RPMI7951 (cell line): ENCODE results near the gene ZNF213. TPM values are rescaled to one million over a fixed set of nuclear protein-coding genes. Genes with fewer than 3 reads are reported as not detected.

Source experiments
- total RNA-seq: library from RNA; depleted of rRNA; stranded (reverse); fragments of >200 nt; shearing (Covaris generic); gene quantifications from 2 replicates; pipeline ENCODE4 v1.2.3, GENCODE V29; 2014; rRNA removed

Gene ZNF213
- total RNA-seq, 1 experiment from 2014 or later, result 2.0 TPM

Other genes starting within 250 kb of the ZNF213 start
- gene FLYWCH1, start 223.1 kb upstream of the ZNF213 start, total RNA-seq, result 7.9 and 13.5 TPM in 2 replicates
- 0.24 and 0.49 TPM in 2 replicates for gene KREMEN2, start 170.8 kb upstream of the ZNF213 start, total RNA-seq
- gene PAQR4, start 165.7 kb upstream of the ZNF213 start, total RNA-seq, result 9.5 and 11.4 TPM in 2 replicates
- 27.3 and 33.5 TPM in 2 replicates for gene PKMYT1, start 154.6 kb upstream of the ZNF213 start, total RNA-seq
- not detected in 2 replicates for gene CLDN9, start 122.1 kb upstream of the ZNF213 start, total RNA-seq
- not detected in 2 replicates for gene CLDN6, start 116.8 kb upstream of the ZNF213 start, total RNA-seq
- gene TNFRSF12A, start 114.7 kb upstream of the ZNF213 start, total RNA-seq, result 184 and 304 TPM in 2 replicates
- 21.7 and 38.6 TPM in 2 replicates for gene HCFC1R1, start 111.1 kb upstream of the ZNF213 start, total RNA-seq
- 16.1 and 20.8 TPM in 2 replicates for gene THOC6, start 111.0 kb upstream of the ZNF213 start, total RNA-seq
- gene BICDL2, start 98.1 kb upstream of the ZNF213 start, total RNA-seq, result 0.36 and 0.68 TPM in 2 replicates
- under 0.01 TPM in 1 of 2 replicates, not detected in the other for gene MMP25, start 88.5 kb upstream of the ZNF213 start, total RNA-seq
- gene IL32, start 69.4 kb upstream of the ZNF213 start, total RNA-seq, result 24.9 and 33.1 TPM in 2 replicates
- gene ZSCAN10, start 35.7 kb upstream of the ZNF213 start, total RNA-seq, result not detected in 2 replicates
- gene ZNF205, start 22.4 kb upstream of the ZNF213 start, total RNA-seq, result 8.8 and 9.3 TPM in 2 replicates
- gene OR1F1, start 53.2 kb downstream of the ZNF213 start, total RNA-seq, result 0.36 TPM in 1 of 2 replicates, not detected in the other
- gene ZNF200, start 100.1 kb downstream of the ZNF213 start, total RNA-seq, result 9.8 and 14.9 TPM in 2 replicates
- gene MEFV, start 121.6 kb downstream of the ZNF213 start, total RNA-seq, result 4.3 and 4.8 TPM in 2 replicates
- 19.8 and 28.6 TPM in 2 replicates for gene ZNF263, start 148.5 kb downstream of the ZNF213 start, total RNA-seq
- 4.4 and 5.0 TPM in 2 replicates for gene TIGD7, start 170.4 kb downstream of the ZNF213 start, total RNA-seq
- 15.3 and 16.0 TPM in 2 replicates for gene ZNF75A, start 170.5 kb downstream of the ZNF213 start, total RNA-seq
- not detected in 2 replicates for gene OR2C1, start 220.9 kb downstream of the ZNF213 start, total RNA-seq